ENCODE data around the gene MR1.
A peak's percentile ranks its signal among the peaks of the same experiment; 100 is the strongest.

MR1 gene

GRCh38 chr1:181092883-181093458 is 59.2 kb downstream of the MR1 start:
- no peak for DNase-seq

- DNase-seq, result no peak
Observed at GRCh38 chr1:181094416-181095212, 60.8 kb downstream of the MR1 start.

GRCh38 chr1:181095260-181095659 is 61.5 kb downstream of the MR1 start:
- DNase-seq, result no peak

GRCh38 chr1:181095763-181096184 is 62.0 kb downstream of the MR1 start:
- no peak for DNase-seq

- DNase-seq, result no peak
Observed at GRCh38 chr1:181097242-181097641, 63.5 kb downstream of the MR1 start.

- no peak for DNase-seq
Observed at GRCh38 chr1:181099152-181100014, 65.6 kb downstream of the MR1 start.

GRCh38 chr1:181100015-181100905 is 66.5 kb downstream of the MR1 start:
- DNase-seq, result no peak

- no peak for DNase-seq
Observed at GRCh38 chr1:181100934-181101333, 67.2 kb downstream of the MR1 start.

- DNase-seq, result no peak
Observed at GRCh38 chr1:181101581-181102226, 67.9 kb downstream of the MR1 start.

GRCh38 chr1:181102841-181103240 is 69.1 kb downstream of the MR1 start:
- no peak for DNase-seq

GRCh38 chr1:181103399-181103798 is 69.6 kb downstream of the MR1 start:
- peak in 1 of 2 donors; percentile 46 for DNase-seq

- no peak for DNase-seq
Observed at GRCh38 chr1:181104042-181104789, 70.4 kb downstream of the MR1 start.

GRCh38 chr1:181104790-181105133 is 71.0 kb downstream of the MR1 start:
- no peak for DNase-seq

GRCh38 chr1:181105134-181106021 is 71.6 kb downstream of the MR1 start:
- peak; percentile 86 to 91 for DNase-seq

- no peak for DNase-seq
Observed at GRCh38 chr1:181106022-181106312, 72.2 kb downstream of the MR1 start.

GRCh38 chr1:181106479-181106878 is 72.7 kb downstream of the MR1 start:
- DNase-seq, result no peak

GRCh38 chr1:181107711-181108110 is 73.9 kb downstream of the MR1 start:
- DNase-seq, result no peak

GRCh38 chr1:181108304-181108867 is 74.6 kb downstream of the MR1 start:
- DNase-seq, result no peak

- no peak for DNase-seq
Observed at GRCh38 chr1:181110013-181110412, 76.2 kb downstream of the MR1 start.
